Osteoblast (primary cell): ENCODE results near the gene GNAL. TPM values are rescaled to one million over a fixed set of nuclear protein-coding genes. Genes with fewer than 3 reads are reported as not detected.
A peak's percentile ranks its signal among the peaks of the same experiment; 100 is the strongest.

Experiments used
- DNase-seq: peaks from one replicate; pipeline ENCODE4 v3.0.0; 2011; ENCODE audit warnings: low spot score, mixed read lengths; ENCODE audit not compliant: insufficient read length; ENCODE audit errors: missing footprints
- H2AFZ ChIP-seq: 2 replicates; pipeline ENCODE4 v1.6.0; 2011; ENCODE audit warnings: mild to moderate bottlenecking, low read length
- H3K27ac ChIP-seq: 2 replicates; pipeline ENCODE4 v1.5.1; 2011; ENCODE audit warnings: mild to moderate bottlenecking, low read depth, low read length, moderate library complexity
- H3K27me3 ChIP-seq: 2 replicates; pipeline ENCODE4 v1.6.0; 2012; ENCODE audit warnings: mild to moderate bottlenecking, control low read depth, inconsistent platforms, low read length, moderate library complexity; ENCODE audit not compliant: insufficient read depth
- H3K36me3 ChIP-seq: 2 replicates; pipeline ENCODE4 v1.5.1; 2011; ENCODE audit warnings: mild to moderate bottlenecking, low read length, control low read depth, moderate library complexity; ENCODE audit not compliant: insufficient read depth
- H3K4me1 ChIP-seq: 2 replicates; pipeline ENCODE4 v1.5.1; 2011; ENCODE audit warnings: mild to moderate bottlenecking, low read length, control low read depth, moderate library complexity; ENCODE audit not compliant: insufficient read depth
- H3K4me2 ChIP-seq: 2 replicates; pipeline ENCODE4 v1.6.0; 2011; ENCODE audit warnings: mild to moderate bottlenecking, low read length; ENCODE audit not compliant: insufficient read depth
- H3K4me3 ChIP-seq: fragments of 200-600 bp; sonication (generic); 3 replicates; pipeline ENCODE4 v1.5.1; 2012; ENCODE audit warnings: mild to moderate bottlenecking, low read length, inconsistent platforms; ENCODE audit not compliant: insufficient read depth
- H3K79me2 ChIP-seq: 2 replicates; pipeline ENCODE4 v1.6.0; 2012; ENCODE audit warnings: mild to moderate bottlenecking, low read length, control low read depth, inconsistent platforms; ENCODE audit not compliant: insufficient read depth
- H3K9me3 ChIP-seq: 2 replicates; pipeline ENCODE4 v1.5.1; 2011; ENCODE audit warnings: low read depth, low read length, control low read depth
- H4K20me1 ChIP-seq: 2 replicates; pipeline ENCODE4 v1.6.0; 2012; ENCODE audit warnings: mild to moderate bottlenecking, low read length, control low read depth; ENCODE audit not compliant: insufficient read depth
- total RNA-seq: library from RNA; depleted of rRNA; stranded (reverse); fragments of >200 nt; gene quantifications from 2 replicates; pipeline ENCODE4 v1.2.3, GENCODE V29; 2012
- TF ChIP-seq, protein P1 (sequence below): IDR thresholded peaks from 2 replicates; pipeline ENCODE4 v1.5.1; 2011; ENCODE audit warnings: mild to moderate bottlenecking, low read depth, low read length, moderate library complexity; ENCODE audit errors: extremely low read depth

Gene GNAL
- total RNA-seq, 1 donor = 0.72 TPM

GRCh38 chr18:11844436-11844835, 155.4 kb downstream of the GNAL start:
- no peaks in the 10 kb centered on the region for H3K27me3 ChIP-seq
- no peak for DNase-seq

DNA sequence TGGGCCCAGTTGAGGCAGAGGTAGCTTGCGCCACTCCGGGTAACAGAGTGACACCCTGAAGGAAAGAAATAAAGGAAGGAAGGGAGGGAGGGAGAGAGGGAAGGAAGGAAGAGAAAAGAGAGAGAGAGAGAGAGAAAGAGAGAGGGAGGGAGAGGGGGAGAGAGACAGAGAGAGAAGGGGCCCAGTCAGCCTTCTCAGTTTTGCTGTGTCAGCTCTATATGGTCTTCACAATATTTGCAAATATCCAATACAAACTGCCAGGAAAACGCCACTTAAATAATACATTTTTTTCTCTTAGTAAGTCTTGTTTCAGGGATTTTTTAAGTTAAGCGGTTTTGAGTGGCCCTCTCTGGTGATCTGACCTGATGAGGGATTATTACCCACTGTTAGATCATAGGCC, 156.6 kb downstream of the GNAL start:
- no peaks in the 10 kb centered on the region for H4K20me1 ChIP-seq
- H3K4me1 ChIP-seq = peaks cover 13% of the 10 kb centered on the region
- H3K36me3 ChIP-seq = no peaks in the 10 kb centered on the region
- H3K79me2 ChIP-seq = no peaks in the 10 kb centered on the region
- no peak overlapping the region for H3K27ac ChIP-seq
- H3K4me2 ChIP-seq = no peak overlapping the region
- TF ChIP-seq, protein P1, sequence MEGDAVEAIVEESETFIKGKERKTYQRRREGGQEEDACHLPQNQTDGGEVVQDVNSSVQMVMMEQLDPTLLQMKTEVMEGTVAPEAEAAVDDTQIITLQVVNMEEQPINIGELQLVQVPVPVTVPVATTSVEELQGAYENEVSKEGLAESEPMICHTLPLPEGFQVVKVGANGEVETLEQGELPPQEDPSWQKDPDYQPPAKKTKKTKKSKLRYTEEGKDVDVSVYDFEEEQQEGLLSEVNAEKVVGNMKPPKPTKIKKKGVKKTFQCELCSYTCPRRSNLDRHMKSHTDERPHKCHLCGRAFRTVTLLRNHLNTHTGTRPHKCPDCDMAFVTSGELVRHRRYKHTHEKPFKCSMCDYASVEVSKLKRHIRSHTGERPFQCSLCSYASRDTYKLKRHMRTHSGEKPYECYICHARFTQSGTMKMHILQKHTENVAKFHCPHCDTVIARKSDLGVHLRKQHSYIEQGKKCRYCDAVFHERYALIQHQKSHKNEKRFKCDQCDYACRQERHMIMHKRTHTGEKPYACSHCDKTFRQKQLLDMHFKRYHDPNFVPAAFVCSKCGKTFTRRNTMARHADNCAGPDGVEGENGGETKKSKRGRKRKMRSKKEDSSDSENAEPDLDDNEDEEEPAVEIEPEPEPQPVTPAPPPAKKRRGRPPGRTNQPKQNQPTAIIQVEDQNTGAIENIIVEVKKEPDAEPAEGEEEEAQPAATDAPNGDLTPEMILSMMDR = no peak
- H3K4me3 ChIP-seq = no peak overlapping the region
- H3K9me3 ChIP-seq = no peaks in the 10 kb centered on the region
- H2AFZ ChIP-seq = peak overlapping the region; percentile 7
- no peaks in the 10 kb centered on the region for H3K27me3 ChIP-seq
- DNase-seq = no peak

More at GRCh38 chr18:11844436-11844835, 155.4 kb downstream of the GNAL start:
- Histone ChIP-seq H3K79me2 (no peaks in the 10 kb centered on the region), H3K9me3 (no peaks in the 10 kb centered on the region), H3K4me1 (peaks cover 3% of the 10 kb centered on the region), H3K4me2 (no peak overlapping the region), H4K20me1 (no peaks in the 10 kb centered on the region), H3K27ac (no peak overlapping the region), H3K4me3 (no peak overlapping the region), H2AFZ (no peak overlapping the region), H3K36me3 (no peaks in the 10 kb centered on the region)
- TF ChIP-seq, protein P1 = no peak

DNA sequence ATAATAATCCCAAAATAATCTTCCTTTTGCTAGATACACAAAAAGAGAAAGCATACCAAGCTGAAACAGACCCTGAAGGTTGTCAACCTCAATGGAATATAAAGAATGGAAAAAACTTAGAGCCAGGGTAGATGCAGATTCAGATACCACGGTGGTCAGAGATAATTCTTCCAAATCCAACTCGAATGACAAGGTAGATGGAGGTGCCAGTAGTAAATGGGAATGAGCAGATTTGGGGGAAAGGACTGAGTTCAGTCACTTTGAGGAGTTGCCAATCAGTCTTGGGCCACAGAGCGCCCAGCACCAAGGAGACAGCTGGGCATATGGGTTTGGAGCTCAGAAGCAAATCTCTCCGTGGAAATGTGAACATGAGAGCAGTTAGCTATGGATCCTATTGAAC, 158.7 kb downstream of the GNAL start:
- Histone ChIP-seq H3K79me2 (peaks cover 16% of the 10 kb centered on the region), H3K27ac (no peak overlapping the region), H3K4me2 (no peak overlapping the region), H2AFZ (no peak overlapping the region), H3K4me1 (peaks cover 13% of the 10 kb centered on the region), H3K4me3 (no peak overlapping the region), H4K20me1 (no peaks in the 10 kb centered on the region), H3K36me3 (no peaks in the 10 kb centered on the region), H3K9me3 (no peaks in the 10 kb centered on the region), H3K27me3 (no peaks in the 10 kb centered on the region)
- TF ChIP-seq, protein P1 = no peak
- DNase-seq = no peak

- no peaks in the 10 kb centered on the region for H3K27me3 ChIP-seq
- H3K4me3 ChIP-seq = no peak overlapping the region
- no peaks in the 10 kb centered on the region for H4K20me1 ChIP-seq
- peak overlapping the region; percentile 90 for H3K4me2 ChIP-seq
- TF ChIP-seq, protein P1 = no peak
- peaks cover 20% of the 10 kb centered on the region for H3K4me1 ChIP-seq
- peak overlapping the region; percentile 97 for H3K27ac ChIP-seq
- H3K9me3 ChIP-seq = no peaks in the 10 kb centered on the region
- peak overlapping the region; percentile 90 for H2AFZ ChIP-seq
- peaks cover 29% of the 10 kb centered on the region for H3K79me2 ChIP-seq
- DNase-seq = no peak
- H3K36me3 ChIP-seq = no peaks in the 10 kb centered on the region
These were observed 160.2 kb downstream of the GNAL start for GRCh38 chr18:11849279-11849678.
